GM19372 (cell line): Measurements from ENCODE around the gene NRXN3.

ENCODE experiments used
- ATAC-seq: cut with Tn5 transposase; IDR thresholded peaks from one replicate; pipeline ENCODE4 v1.9.1; 2021; ENCODE audit warnings: mild to moderate bottlenecking, low read depth, moderate library complexity; ENCODE audit not compliant: unreplicated experiment

NRXN3 gene

GRCh38 chr14:79540394-79540793 lies 1370.2 kb downstream of the NRXN3 start:
- ATAC-seq: no peak

GRCh38 chr14:79542121-79542520 lies 1371.9 kb downstream of the NRXN3 start:
- no peak for ATAC-seq

- no peak for ATAC-seq
These were observed 1373.2 kb downstream of the NRXN3 start for GRCh38 chr14:79543348-79543747.

GRCh38 chr14:79543967-79544697 lies 1374.0 kb downstream of the NRXN3 start:
- no peak for ATAC-seq

GRCh38 chr14:79544698-79545070 lies 1374.5 kb downstream of the NRXN3 start:
- no peak for ATAC-seq

GRCh38 chr14:79548836-79549235 lies 1378.7 kb downstream of the NRXN3 start:
- no peak for ATAC-seq

GRCh38 chr14:79549515-79549914 lies 1379.3 kb downstream of the NRXN3 start:
- no peak for ATAC-seq

- ATAC-seq: no peak
These were observed 1381.3 kb downstream of the NRXN3 start for GRCh38 chr14:79551523-79551922.

GRCh38 chr14:79552778-79553177 lies 1382.6 kb downstream of the NRXN3 start:
- ATAC-seq: no peak

GRCh38 chr14:79554816-79555215 lies 1384.6 kb downstream of the NRXN3 start:
- ATAC-seq: no peak

GRCh38 chr14:79555429-79555828 lies 1385.3 kb downstream of the NRXN3 start:
- ATAC-seq: no peak

GRCh38 chr14:79557309-79557708 lies 1387.1 kb downstream of the NRXN3 start:
- no peak for ATAC-seq

- ATAC-seq: no peak
These were observed 1392.0 kb downstream of the NRXN3 start for GRCh38 chr14:79562185-79562584.

- ATAC-seq: no peak
These were observed 1394.2 kb downstream of the NRXN3 start for GRCh38 chr14:79564371-79564770.

- ATAC-seq: no peak
These were observed 1397.1 kb downstream of the NRXN3 start for GRCh38 chr14:79567306-79567705.

GRCh38 chr14:79568594-79568993 lies 1398.4 kb downstream of the NRXN3 start:
- no peak for ATAC-seq

GRCh38 chr14:79569072-79569471 lies 1398.9 kb downstream of the NRXN3 start:
- no peak for ATAC-seq

- no peak for ATAC-seq
These were observed 1400.5 kb downstream of the NRXN3 start for GRCh38 chr14:79570648-79571047.

- no peak for ATAC-seq
These were observed 1401.2 kb downstream of the NRXN3 start for GRCh38 chr14:79571366-79571765.

GRCh38 chr14:79573486-79573885 lies 1403.3 kb downstream of the NRXN3 start:
- ATAC-seq: no peak

GRCh38 chr14:79575032-79575431 lies 1404.9 kb downstream of the NRXN3 start:
- ATAC-seq: no peak

- no peak for ATAC-seq
These were observed 1406.3 kb downstream of the NRXN3 start for GRCh38 chr14:79576424-79576823.

- ATAC-seq: no peak
These were observed 1408.3 kb downstream of the NRXN3 start for GRCh38 chr14:79578470-79578869.
